HepG2 (cell line): ENCODE data around the gene SVOP. TPM values are rescaled to one million over a fixed set of nuclear protein-coding genes. Genes with fewer than 3 reads are reported as not detected.

Experiments
- NFE2L2 ChIP-seq: fragments of 150-350 bp; IDR thresholded peaks from 2 replicates; pipeline ENCODE4 v1.6.1; 2014; ENCODE audit warnings: low read length
- NONO ChIP-seq, 2 experiments: fragments of 450-650 bp in 1 of 2; sonication (generic) in 1 of 2; formaldehyde crosslinking in 1 of 2; IDR thresholded peaks in 1 of 2; conservative IDR thresholded peaks in 1 of 2; 2 replicates each; pipeline versions ENCODE4 v1.6.1 to v1.8.0; 2017 to 2022; ENCODE audit warnings: mild to moderate bottlenecking in 1 of 2, missing genetic modification reagents in 1 of 2, moderate library complexity in 1 of 2
- SP2 ChIP-seq: sonication (generic); formaldehyde crosslinking; IDR thresholded peaks from 2 replicates; pipeline ENCODE4 v1.5.1; 2020; ENCODE audit warnings: mild to moderate bottlenecking, missing genetic modification reagents
- TAF1 ChIP-seq: sonication (generic); formaldehyde crosslinking; IDR thresholded peaks from 2 replicates; pipeline ENCODE4 v1.4.0; 2020; ENCODE audit warnings: missing genetic modification reagents
- ZBED4 ChIP-seq: sonication (generic); formaldehyde crosslinking; IDR thresholded peaks from 2 replicates; pipeline ENCODE4 v1.4.0; 2020; ENCODE audit warnings: missing genetic modification reagents, borderline replicate concordance
- ZFP36L2 ChIP-seq: sonication (generic); formaldehyde crosslinking; IDR thresholded peaks from 2 replicates; pipeline ENCODE4 v1.4.0; 2020; ENCODE audit warnings: missing genetic modification reagents
- ZHX2 ChIP-seq, 2 experiments: sonication (generic) in 1 of 2; formaldehyde crosslinking in 1 of 2; IDR thresholded peaks; 2 replicates each; pipeline versions ENCODE4 v1.6.1 to v1.9.0; 2014 to 2022; ENCODE audit warnings: antibody characterized with exemption in 1 of 2, borderline replicate concordance in 1 of 2, inconsistent platforms in 1 of 2, low read depth in 1 of 2, missing genetic modification reagents in 1 of 2
- polyA plus RNA-seq, 8 experiments: library from polyadenylated mRNA; depleted of rRNA in 3 of 8; stranded (reverse) in 7 of 8; unstranded in 1 of 8; fragments of >200 nt; fragmentation: Illumina TruSeq in 4 of 8; extraction: Trizol in 4 of 8; gene quantifications; 2 replicates each; pipeline versions ENCODE4 v1.2.1 to v1.2.3, GENCODE V29; 2011 to 2016; ENCODE audit warnings: low read depth in 4 of 8, missing spikeins in 1 of 8, mixed read lengths in 1 of 8; ENCODE audit not compliant: insufficient read depth in 1 of 8
- total RNA-seq, 5 experiments: library from RNA; depleted of rRNA; stranded (reverse); fragments of >200 nt; fragmentation: Illumina TruSeq; extraction: Trizol; gene quantifications; 2 replicates each; pipeline ENCODE4 v1.2.3, GENCODE V29; 2016; ENCODE audit warnings: low read depth in 1 of 5
- TF ChIP-seq, protein P1 (sequence below): sonication (generic); formaldehyde crosslinking; IDR thresholded peaks from 2 replicates; pipeline ENCODE4 v1.4.0; 2020; ENCODE audit warnings: mild to moderate bottlenecking, missing genetic modification reagents
- TF ChIP-seq, protein P2 (sequence below): sonication (generic); formaldehyde crosslinking; conservative IDR thresholded peaks from 2 replicates; pipeline ENCODE4 v1.8.0; 2022; ENCODE audit warnings: missing genetic modification reagents

Gene SVOP
- total and polyA plus RNA-seq, 2 of the 13 experiments (the other 11 are each of a cell fraction or from before 2014, with no cell fraction given): not detected

GRCh38 chr12:109052414-109053323 is 31.8 kb upstream of the SVOP start, which contains the start of gene USP30 (continued):
- TF ChIP-seq ZHX2 (IDR thresholded peaks at IDR 0.05; ENCODE audit: low read depth) (peak; percentile 82), ZHX2 (CRISPR knock-in tag; IDR thresholded peaks at IDR 0.05; ENCODE audit: borderline replicate concordance) (no peak; the same call in 1 of the 2 replicates), ZBED4 (CRISPR knock-in tag) (peak; percentile 66; the same call in 1 of the 2 replicates), NFE2L2 (no peak; the same call in 1 of the 2 replicates), ZFP36L2 (CRISPR knock-in tag) (no peak), SP2 (CRISPR knock-in tag) (peak; percentile 57; the same call in 1 of the 2 replicates), TAF1 (peak; percentile 77), NONO (IDR thresholded peaks at IDR 0.05) (no peak), NONO (CRISPR knock-in tag; conservative IDR thresholded peaks at IDR 0.05) (peak; percentile 95)
- TF ChIP-seq, protein P1, sequence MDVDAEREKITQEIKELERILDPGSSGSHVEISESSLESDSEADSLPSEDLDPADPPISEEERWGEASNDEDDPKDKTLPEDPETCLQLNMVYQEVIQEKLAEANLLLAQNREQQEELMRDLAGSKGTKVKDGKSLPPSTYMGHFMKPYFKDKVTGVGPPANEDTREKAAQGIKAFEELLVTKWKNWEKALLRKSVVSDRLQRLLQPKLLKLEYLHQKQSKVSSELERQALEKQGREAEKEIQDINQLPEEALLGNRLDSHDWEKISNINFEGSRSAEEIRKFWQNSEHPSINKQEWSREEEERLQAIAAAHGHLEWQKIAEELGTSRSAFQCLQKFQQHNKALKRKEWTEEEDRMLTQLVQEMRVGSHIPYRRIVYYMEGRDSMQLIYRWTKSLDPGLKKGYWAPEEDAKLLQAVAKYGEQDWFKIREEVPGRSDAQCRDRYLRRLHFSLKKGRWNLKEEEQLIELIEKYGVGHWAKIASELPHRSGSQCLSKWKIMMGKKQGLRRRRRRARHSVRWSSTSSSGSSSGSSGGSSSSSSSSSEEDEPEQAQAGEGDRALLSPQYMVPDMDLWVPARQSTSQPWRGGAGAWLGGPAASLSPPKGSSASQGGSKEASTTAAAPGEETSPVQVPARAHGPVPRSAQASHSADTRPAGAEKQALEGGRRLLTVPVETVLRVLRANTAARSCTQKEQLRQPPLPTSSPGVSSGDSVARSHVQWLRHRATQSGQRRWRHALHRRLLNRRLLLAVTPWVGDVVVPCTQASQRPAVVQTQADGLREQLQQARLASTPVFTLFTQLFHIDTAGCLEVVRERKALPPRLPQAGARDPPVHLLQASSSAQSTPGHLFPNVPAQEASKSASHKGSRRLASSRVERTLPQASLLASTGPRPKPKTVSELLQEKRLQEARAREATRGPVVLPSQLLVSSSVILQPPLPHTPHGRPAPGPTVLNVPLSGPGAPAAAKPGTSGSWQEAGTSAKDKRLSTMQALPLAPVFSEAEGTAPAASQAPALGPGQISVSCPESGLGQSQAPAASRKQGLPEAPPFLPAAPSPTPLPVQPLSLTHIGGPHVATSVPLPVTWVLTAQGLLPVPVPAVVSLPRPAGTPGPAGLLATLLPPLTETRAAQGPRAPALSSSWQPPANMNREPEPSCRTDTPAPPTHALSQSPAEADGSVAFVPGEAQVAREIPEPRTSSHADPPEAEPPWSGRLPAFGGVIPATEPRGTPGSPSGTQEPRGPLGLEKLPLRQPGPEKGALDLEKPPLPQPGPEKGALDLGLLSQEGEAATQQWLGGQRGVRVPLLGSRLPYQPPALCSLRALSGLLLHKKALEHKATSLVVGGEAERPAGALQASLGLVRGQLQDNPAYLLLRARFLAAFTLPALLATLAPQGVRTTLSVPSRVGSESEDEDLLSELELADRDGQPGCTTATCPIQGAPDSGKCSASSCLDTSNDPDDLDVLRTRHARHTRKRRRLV (CRISPR knock-in tag): no peak
- TF ChIP-seq, protein P2, sequence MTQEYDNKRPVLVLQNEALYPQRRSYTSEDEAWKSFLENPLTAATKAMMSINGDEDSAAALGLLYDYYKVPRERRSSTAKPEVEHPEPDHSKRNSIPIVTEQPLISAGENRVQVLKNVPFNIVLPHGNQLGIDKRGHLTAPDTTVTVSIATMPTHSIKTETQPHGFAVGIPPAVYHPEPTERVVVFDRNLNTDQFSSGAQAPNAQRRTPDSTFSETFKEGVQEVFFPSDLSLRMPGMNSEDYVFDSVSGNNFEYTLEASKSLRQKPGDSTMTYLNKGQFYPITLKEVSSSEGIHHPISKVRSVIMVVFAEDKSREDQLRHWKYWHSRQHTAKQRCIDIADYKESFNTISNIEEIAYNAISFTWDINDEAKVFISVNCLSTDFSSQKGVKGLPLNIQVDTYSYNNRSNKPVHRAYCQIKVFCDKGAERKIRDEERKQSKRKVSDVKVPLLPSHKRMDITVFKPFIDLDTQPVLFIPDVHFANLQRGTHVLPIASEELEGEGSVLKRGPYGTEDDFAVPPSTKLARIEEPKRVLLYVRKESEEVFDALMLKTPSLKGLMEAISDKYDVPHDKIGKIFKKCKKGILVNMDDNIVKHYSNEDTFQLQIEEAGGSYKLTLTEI (CRISPR knock-in tag): no peak
